Mononuclear cell (primary cell): ENCODE results near the gene TBC1D17. TPM values are rescaled to one million over a fixed set of nuclear protein-coding genes. Genes with fewer than 3 reads are reported as not detected.

Experiments used
- H3K27me3 ChIP-seq: 2 replicates; pipeline ENCODE4 v1.6.0; 2011; ENCODE audit warnings: low read length, control low read depth; ENCODE audit not compliant: insufficient read depth
- H3K4me1 ChIP-seq: 2 replicates; pipeline ENCODE4 v1.5.1; 2011; ENCODE audit warnings: mild to moderate bottlenecking, low read length, control low read depth; ENCODE audit not compliant: insufficient read depth
- H3K4me3 ChIP-seq: 2 replicates; pipeline ENCODE4 v1.5.1; 2011; ENCODE audit warnings: mild to moderate bottlenecking, low read length, moderate library complexity
- H3K9me3 ChIP-seq: 2 replicates; pipeline ENCODE4 v1.5.1; 2011; ENCODE audit warnings: low read depth, mild to moderate bottlenecking, control low read depth, low read length
- total RNA-seq: library from RNA; depleted of rRNA; stranded (reverse); fragments of >200 nt; gene quantifications from one replicate; pipeline ENCODE4 v1.2.3, GENCODE V29; 2012

TBC1D17 gene
- total RNA-seq, 1 donor = 6.1 TPM

DNA sequence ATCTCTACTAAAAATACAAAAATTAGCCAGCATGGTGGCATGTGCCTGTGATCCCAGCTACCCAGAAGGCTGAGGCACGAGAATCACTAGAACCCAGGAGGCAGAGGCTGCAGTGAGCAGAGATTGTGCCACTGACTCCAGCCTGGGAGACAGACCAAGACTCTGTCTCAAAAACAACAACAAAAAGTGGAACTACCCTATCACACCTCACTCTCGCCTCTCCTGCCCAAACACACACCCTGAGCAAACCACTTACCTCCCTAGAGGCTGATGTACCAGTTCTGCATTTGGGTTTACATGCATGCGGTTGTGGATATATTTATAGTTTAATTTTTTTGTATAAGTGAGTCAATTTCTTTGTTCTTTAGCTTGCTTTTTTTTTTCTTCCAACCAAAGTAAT lies 34.2 kb upstream of the TBC1D17 start:
- H3K27me3 ChIP-seq = no peaks in the 10 kb centered on the region
- H3K4me1 ChIP-seq = peaks cover 36% of the 10 kb centered on the region
- no peaks in the 10 kb centered on the region for H3K9me3 ChIP-seq
- no peak overlapping the region for H3K4me3 ChIP-seq

DNA sequence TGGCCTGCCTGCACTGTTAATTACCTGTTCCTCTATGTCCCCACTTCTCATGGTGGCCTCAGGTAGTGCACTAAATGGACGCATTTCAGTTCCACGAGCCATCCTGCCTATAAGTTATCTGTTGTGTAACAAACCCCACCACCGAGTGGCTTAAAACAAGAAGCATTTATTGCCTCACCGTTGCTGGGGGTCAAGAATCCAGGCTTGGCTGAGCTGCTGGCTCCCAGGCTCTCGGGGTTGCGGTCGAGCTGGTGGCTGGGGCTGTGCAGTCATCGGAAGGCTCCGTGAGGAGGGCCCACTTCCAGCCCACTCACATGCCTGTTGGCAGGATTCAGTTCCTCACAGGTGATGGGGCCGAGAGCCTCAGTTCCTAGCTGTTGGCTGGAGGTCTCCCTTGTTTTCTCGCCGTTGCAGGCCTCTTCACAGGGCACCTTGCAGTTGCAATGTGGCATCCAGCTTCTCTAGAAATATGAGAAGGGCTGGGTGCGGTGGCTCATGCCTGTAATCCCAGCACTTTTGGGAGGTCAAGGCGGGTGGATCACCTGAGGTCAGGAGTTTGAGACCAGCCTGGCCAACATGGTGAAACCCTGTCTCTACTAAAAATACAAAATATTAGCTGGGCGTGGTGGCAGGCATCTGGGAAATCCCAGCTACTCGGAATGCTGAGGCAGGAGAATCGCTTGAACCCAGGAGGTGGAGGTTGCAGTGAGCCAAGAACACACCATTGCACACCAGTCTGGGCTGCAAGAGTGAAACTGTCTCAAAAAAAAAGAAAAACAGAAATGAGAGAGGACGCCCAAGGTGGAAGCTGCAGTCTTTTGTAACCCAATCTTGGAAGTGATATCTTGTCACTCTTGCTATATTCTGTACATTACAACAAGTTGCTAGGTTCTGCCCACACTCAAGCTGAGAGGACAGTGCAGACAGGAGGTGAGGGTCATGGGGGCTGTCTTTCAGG lies 33.1 kb upstream of the TBC1D17 start:
- H3K4me3 ChIP-seq = no peak overlapping the region
- H3K4me1 ChIP-seq = peaks cover 48% of the 10 kb centered on the region
- no peaks in the 10 kb centered on the region for H3K27me3 ChIP-seq
- H3K9me3 ChIP-seq = no peaks in the 10 kb centered on the region

DNA sequence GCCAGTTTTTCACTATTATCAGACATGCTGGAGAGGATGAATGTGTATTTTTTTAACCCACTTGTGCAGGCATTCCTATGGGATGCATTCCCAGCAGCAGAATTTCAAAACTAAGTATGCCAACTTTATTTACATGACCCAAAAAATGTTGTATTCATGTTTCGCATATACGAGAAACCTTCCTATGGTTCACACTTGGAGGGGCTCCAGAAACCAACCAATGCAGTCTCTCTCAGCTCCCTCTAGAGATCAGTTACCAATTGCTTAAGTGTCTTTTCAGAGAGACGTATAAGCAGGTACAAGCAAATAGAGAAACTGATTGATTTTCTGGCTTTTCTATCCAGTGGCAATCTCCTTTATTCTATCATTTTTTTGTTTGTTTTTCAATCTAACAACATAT lies 32.1 kb upstream of the TBC1D17 start:
- Histone ChIP-seq H3K4me1 (peaks cover 55% of the 10 kb centered on the region), H3K4me3 (no peak overlapping the region), H3K27me3 (no peaks in the 10 kb centered on the region), H3K9me3 (no peaks in the 10 kb centered on the region)

DNA sequence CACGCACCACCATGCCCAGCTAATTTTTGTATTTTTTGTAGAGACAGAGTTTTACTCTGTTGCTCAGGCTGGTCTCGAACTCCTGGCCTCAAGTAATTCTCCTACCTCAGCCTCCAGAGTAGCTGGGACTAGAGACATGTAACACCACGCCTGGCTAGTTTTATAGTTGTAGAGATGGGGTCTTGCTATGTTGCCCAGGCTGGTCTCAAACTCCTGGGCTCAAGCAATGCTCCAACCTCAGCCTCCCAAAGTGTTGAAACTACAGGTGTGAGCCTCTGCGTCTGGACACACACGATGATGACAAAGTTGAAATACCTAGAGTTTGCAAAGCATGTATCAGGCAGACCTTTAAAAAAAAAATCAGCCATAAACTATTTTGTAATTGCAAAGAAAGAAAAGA lies 31.1 kb upstream of the TBC1D17 start:
- no peak overlapping the region for H3K4me3 ChIP-seq
- no peaks in the 10 kb centered on the region for H3K27me3 ChIP-seq
- peaks cover 56% of the 10 kb centered on the region for H3K4me1 ChIP-seq
- H3K9me3 ChIP-seq = no peaks in the 10 kb centered on the region

DNA sequence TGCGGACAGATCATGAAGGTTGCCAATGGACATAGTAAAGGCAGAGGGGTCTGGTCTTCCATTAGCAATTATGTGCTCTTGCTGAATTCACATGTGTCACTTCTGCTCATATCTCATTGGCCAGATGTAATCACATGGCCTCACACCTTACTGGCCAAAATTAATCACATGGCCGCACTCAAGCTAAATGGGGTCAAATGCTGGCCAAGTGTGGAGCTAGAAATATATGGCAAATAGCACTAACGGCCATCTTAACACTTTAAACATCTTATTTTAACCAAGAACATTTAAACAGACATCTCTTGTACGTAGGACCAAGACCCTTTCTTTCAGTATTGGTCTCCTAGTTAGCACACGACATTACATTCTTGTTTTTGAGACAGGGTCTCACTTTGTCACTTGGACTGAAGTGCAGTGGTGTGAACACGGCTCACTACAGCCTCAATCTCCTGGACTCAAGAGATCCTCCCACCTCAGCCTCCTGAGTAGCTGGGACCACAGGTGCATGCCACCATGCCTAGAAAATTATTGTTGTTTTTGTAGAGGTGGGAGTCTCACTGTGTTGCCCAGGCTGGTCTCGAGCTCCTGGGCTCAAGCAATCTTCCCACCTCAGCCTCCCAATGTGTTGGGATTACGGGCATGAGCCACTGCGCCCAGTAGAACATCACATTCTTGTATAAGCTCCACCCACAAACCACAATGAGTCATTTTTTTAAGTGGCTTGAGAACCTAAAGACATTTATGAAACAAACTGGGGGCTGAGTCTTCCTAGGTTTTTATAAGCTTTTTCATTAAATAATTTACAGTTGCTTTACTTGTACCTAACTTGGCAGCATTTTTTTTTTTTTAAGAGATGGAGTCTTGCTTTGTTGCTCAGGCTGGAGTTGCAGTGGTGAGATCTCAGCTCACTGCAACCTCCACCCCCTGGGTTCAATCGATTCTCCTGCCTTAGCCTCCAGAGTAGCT lies 29.5 kb upstream of the TBC1D17 start:
- Histone ChIP-seq H3K27me3 (peaks cover 4% of the 10 kb centered on the region), H3K9me3 (no peaks in the 10 kb centered on the region), H3K4me3 (no peak overlapping the region), H3K4me1 (peaks cover 69% of the 10 kb centered on the region)

DNA sequence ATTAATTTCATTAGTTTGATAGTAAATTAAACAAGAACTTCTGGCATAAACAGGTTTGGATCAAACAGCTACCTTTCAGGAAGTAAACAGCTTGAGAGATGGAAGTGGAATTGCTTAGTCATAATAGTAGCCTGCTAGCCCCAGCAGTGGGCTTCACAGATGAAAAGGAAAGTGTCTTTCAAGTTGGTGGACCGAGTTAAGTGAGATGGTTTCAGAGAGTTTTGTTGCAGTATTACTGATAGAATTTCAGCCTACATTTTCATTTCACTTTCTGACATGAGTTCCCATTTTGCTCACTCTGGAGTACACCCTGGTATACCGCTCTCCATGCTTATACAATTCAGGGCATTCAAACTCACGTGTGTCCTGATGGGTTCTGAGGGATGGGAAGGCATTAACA lies 28.6 kb upstream of the TBC1D17 start:
- H3K27me3 ChIP-seq = peaks cover 4% of the 10 kb centered on the region
- no peaks in the 10 kb centered on the region for H3K9me3 ChIP-seq
- H3K4me3 ChIP-seq = no peak overlapping the region
- H3K4me1 ChIP-seq = peaks cover 62% of the 10 kb centered on the region

DNA sequence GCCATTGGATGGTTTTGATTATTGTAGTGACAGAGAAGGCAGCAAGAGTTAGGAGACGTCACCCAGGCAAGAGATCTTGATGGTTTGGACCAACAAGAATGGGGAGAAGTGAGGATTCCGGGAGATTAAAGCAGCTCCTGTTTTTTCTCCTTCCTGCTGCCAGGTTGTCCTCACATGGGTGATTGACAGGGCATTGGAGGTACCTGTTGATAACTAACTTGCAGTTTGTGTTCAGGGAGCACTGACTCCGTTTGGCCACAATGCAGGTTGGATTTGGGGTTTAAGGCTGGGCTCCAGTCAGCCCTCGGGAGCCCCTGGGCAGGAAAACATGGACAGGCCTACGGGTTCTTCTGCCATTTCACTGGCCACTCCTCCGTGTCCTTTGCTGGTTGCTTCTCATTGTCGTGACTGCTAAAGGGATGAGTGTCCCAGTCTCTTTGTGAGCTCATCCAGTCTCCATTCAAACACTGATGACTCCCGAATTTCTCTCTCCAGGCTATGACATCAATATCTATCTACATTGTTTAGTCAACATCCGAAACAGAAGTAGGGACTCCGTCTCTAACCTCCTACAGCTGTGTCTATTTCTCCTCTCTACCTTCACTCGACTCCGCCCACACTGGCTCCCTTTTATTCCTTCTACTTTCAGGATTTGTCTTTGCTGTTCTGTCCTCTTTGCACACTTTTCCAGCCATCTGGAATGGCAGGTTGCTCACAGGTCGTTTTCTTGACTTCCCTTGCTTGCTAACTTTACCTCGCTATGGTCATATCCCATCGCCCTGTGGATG lies 27.9 kb upstream of the TBC1D17 start:
- Histone ChIP-seq H3K4me3 (no peak overlapping the region), H3K4me1 (peaks cover 55% of the 10 kb centered on the region), H3K27me3 (peaks cover 4% of the 10 kb centered on the region), H3K9me3 (no peaks in the 10 kb centered on the region)

DNA sequence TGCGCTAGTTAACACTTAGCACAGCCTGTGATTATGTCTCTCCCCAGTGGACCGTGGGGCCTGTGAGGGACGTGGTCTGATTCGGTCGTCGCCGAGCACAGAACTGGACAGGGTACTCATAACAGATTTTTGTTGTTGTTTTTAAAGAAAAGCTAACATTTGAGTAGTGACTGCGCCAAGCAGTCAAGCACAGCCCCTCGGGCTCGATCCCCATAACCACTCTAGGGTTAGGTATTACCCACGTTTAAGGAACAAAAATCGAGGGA lies 27.3 kb upstream of the TBC1D17 start:
- Histone ChIP-seq H3K9me3 (no peaks in the 10 kb centered on the region), H3K4me1 (peaks cover 49% of the 10 kb centered on the region), H3K27me3 (peaks cover 4% of the 10 kb centered on the region), H3K4me3 (peak overlapping the region; percentile 90)

DNA sequence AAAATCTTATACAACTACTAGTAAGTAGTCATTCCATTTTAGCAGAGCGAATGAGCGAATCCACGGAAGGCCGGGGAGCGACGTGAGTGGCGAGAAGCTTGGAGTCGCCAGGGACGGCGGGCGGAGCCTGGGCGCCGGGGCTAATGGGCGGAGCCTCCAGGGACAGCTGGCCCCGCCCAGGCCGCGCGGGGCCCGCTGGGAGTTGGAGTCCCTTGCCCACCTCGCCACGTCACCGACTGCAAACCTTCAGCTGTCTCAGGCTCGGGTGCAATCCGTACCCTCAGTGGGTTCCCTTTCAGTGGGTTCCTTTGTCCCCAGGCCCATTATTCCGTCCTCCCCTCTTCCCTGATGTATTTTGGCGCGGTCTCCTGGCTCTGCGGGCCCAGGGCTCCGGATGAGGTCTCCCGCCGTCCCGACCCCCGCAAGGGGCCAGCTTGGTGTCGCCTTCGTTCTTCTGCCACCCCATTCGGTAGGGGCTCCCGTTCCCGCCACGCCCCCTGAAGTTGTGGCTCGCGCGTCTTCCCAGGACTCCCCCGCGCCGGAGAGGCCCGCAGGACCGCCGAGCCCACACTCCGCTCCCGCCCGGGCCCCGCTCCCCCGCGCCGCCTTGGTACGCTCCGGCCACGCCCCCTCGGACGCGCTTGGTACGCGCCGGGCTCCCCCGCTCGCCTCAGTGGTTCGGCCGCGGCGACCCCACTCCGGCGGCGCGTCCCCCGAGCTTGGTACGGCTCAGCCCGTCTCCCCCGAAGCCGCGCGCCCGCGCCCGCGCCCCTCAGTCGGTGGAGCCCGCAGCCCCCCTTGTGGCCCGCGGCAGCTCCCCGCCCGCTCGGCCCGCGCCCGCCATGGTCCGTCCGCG lies 26.8 kb upstream of the TBC1D17 start, which contains the start of gene PTOV1:
TSS of gene PTOV1 (plus strand) at position 673 of the 856 bp plus-strand sequence.
- peaks cover 4% of the 10 kb centered on the region for H3K27me3 ChIP-seq
- peak within 1 kb of the TSS; percentile 90 for H3K4me3 ChIP-seq
- H3K9me3 ChIP-seq = no peaks in the 10 kb centered on the region
- peaks cover 44% of the 10 kb centered on the region for H3K4me1 ChIP-seq

DNA sequence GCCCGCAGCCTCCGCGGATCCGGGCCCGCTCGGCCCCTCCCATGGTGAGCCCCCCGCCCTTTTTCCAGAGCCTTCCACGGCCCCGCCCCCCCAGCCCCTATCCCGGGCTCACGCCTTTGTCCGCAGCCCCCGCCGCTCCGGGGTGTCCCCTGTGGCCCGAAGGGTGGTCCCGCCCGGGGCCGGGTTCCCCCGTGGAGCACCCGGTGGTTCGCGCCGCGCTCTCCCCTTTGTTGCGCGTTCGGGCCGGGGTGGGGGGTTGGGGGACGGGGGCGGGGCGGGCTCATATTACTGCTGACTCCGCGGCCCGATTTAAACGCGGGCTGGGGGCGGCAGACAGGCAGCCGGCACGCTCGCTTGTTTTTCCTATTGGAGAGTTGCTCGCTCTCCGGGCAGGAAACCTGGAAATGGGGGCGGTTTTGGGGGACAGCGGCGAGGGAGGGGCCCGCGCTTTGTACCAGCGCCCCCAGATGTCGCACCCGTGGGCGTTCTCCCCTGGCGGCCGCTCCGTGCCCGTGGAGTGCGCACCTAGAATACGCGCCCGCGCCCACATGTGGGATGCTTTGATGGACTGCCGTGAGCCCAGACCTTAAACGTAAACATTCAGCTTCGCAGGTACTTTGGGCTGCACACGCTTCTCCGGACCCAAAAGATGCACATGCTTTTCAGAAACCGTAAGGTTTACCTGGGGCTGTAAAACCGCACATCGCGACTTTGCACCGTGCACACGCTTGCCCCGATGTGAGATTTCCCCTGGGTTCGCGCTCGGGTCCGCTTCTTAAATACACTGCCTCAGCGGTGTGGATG lies 25.8 kb upstream of the TBC1D17 start:
- H3K9me3 ChIP-seq = no peaks in the 10 kb centered on the region
- peaks cover 41% of the 10 kb centered on the region for H3K4me1 ChIP-seq
- peak overlapping the region; percentile 90 for H3K4me3 ChIP-seq
- peaks cover 4% of the 10 kb centered on the region for H3K27me3 ChIP-seq

DNA sequence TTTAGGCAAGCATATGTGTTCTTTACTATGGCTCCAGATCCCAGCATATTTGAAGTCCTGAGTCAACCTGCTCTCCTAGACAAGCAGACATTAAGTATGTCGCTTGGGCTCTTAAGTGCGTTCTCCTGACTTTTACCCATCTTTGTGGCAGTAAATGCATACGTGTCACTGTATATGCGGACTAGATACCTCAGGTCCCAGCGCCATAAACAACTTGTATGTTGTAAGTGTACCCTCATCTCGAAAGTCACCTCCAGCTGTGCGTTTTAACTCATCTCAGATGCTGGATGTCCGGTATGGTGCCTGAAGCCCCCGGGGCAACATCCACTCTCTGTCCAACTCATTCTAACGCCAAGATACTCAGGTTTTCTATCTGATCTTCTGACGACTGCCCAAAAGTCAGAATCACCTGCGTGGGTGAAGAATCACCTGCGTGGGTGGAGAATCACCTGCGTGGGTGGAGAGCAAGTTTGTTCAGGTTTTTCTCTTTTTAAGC lies 24.8 kb upstream of the TBC1D17 start:
- Histone ChIP-seq H3K4me3 (no peak overlapping the region), H3K4me1 (peaks cover 40% of the 10 kb centered on the region)

DNA sequence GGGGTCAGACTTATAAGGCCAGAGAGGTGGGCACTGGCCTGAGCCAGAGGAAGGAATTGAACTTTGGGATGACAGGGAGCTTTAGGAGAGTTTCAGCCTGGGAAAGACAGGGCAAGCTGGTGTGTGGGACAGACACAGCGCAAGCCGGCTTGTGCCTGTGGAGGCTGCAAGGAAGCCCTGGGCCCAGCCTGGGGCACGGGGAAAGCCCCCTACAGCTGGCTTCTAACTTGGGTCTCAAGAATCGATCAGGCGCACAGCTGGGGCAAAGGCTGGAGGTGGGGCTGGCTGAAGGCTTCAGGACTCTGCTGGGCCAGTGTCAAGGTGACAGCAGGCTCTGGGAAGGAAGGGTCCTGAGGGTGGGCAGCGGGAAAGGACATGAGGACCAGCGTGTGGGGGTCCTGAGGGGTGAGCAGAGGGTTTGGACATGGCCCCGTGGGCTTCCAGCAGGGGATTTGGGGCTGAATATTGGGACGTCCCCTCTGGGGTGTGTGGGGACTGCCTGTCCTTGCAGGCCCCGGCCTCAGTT lies 23.6 kb upstream of the TBC1D17 start:
- peaks cover 4% of the 10 kb centered on the region for H3K27me3 ChIP-seq
- no peak overlapping the region for H3K4me3 ChIP-seq
- H3K9me3 ChIP-seq = no peaks in the 10 kb centered on the region
- H3K4me1 ChIP-seq = peaks cover 28% of the 10 kb centered on the region

More for the DNA sequence above, 24.8 kb upstream of the TBC1D17 start:
- Histone ChIP-seq H3K9me3 (no peaks in the 10 kb centered on the region), H3K27me3 (peaks cover 4% of the 10 kb centered on the region)
